ENCODE results near the gene COPB2.

DNA sequence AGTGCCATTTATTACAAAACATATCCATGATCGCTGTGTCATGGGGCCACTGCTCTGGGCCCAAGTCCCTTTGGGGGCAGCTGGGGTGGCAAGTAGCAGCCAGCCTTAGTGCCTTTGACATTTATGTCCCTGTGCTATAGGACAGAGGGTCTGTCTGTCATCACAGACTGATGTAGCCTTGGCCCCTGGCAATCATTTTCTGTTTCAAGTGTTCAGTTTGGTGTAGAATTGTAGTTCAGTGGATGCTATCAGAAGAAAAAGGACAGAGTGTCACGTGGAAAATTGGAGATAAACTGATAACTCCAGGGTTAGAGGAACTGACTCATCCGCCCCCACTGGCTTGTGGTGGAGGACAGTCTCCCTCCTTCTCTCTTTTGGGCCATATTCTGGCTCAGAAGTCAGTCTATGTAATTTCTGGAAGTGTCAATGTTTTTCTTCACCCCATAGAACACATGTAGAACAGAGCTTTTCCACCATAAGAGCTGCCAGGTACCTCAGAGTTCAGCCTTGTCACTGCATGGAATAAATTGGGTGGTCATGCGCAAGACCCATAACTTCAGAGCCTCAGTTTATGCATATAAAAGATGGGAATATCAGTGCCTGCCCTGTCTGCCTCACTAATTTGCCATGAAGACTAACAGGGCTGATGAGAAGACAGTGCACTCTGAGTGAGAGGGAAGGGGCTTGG is 50.1 kb downstream of the COPB2 start:
- TF ChIP-seq EZH2 (IDR thresholded peaks at IDR 0.05) (no peak), CTCF (IDR thresholded peaks at IDR 0.05) (no peak), EZH2phosphoT487 (IDR thresholded peaks at IDR 0.05) (no peak)
